ENCODE data around the gene ZFYVE27. TPM values are rescaled to one million over a fixed set of nuclear protein-coding genes. Genes with fewer than 3 reads are reported as not detected.

Gene ZFYVE27
- polyA plus RNA-seq, 1 donor (not counting 4 experiments of a cell fraction or from before 2014, with no cell fraction given): 14.3 TPM

- no peak for DNase-seq (ENCODE audit: low read depth, low spot score)
- no peak overlapping the region for H3K4me3 ChIP-seq (ENCODE audit: control insufficient read depth in 2 of 3, extremely low read depth in 1 of 3, insufficient read depth in 2 of 3, low read depth in 1 of 3, low read length in 3 of 3)
- peaks cover 43% of the 10 kb centered on the region for H3K4me1 ChIP-seq (ENCODE audit: control insufficient read depth, extremely low read depth, insufficient read depth, low read length)
- dilution Hi-C loops (cut with MboI; ENCODE audit: extremely low pct_ligation_motif_present, low sequenced_read_pairs): no loop called here
- H4K20me1 ChIP-seq (ENCODE audit: control insufficient read depth, extremely low read depth, insufficient read depth, low read length): no peaks in the 10 kb centered on the region
- no peak overlapping the region for H3K9ac ChIP-seq (ENCODE audit: control insufficient read depth, extremely low read depth, insufficient read depth, low read length)
- H3K9me3 ChIP-seq (ENCODE audit: control insufficient read depth, low read depth, low read length): no peaks in the 10 kb centered on the region
- no peaks in the 10 kb centered on the region for H3K27me3 ChIP-seq (ENCODE audit: control insufficient read depth, extremely low read depth, insufficient read depth, low read length)
- FAIRE-seq: no peak
- H3K79me2 ChIP-seq (ENCODE audit: control insufficient read depth, insufficient read depth, low read length): peaks cover 6% of the 10 kb centered on the region
- no peak overlapping the region for H3K27ac ChIP-seq (ENCODE audit: control insufficient read depth, insufficient read depth, low read length)
- no peak overlapping the region for H3K4me2 ChIP-seq (ENCODE audit: control insufficient read depth, extremely low read depth, insufficient read depth, low read depth, low read length)
- TF ChIP-seq, protein P1, sequence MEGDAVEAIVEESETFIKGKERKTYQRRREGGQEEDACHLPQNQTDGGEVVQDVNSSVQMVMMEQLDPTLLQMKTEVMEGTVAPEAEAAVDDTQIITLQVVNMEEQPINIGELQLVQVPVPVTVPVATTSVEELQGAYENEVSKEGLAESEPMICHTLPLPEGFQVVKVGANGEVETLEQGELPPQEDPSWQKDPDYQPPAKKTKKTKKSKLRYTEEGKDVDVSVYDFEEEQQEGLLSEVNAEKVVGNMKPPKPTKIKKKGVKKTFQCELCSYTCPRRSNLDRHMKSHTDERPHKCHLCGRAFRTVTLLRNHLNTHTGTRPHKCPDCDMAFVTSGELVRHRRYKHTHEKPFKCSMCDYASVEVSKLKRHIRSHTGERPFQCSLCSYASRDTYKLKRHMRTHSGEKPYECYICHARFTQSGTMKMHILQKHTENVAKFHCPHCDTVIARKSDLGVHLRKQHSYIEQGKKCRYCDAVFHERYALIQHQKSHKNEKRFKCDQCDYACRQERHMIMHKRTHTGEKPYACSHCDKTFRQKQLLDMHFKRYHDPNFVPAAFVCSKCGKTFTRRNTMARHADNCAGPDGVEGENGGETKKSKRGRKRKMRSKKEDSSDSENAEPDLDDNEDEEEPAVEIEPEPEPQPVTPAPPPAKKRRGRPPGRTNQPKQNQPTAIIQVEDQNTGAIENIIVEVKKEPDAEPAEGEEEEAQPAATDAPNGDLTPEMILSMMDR (optimal IDR thresholded peaks at IDR 0.05 in 1 of 3, IDR thresholded peaks at IDR 0.05 in 1 of 3, conservative IDR thresholded peaks at IDR 0.05 in 1 of 3; ENCODE audit: extremely low read depth in 1 of 3, insufficient read depth in 2 of 3, low read length in 3 of 3): no peak
- no peak for TF ChIP-seq EZH2 (IDR thresholded peaks at IDR 0.05; ENCODE audit: low read length)
- H3K9me1 ChIP-seq (ENCODE audit: control insufficient read depth, extremely low read depth, insufficient read depth, low read length): no peaks in the 10 kb centered on the region
- no peak overlapping the region for H2AFZ ChIP-seq (ENCODE audit: control insufficient read depth, low read length)
- H3K36me3 ChIP-seq (ENCODE audit: control insufficient read depth in 2 of 2, extremely low read depth in 1 of 2, insufficient read depth in 2 of 2, low read length in 2 of 2): peaks cover 5 to 15% of the 10 kb centered on the region in 2 experiments
Observed at GRCh38 chr10:97721871-97722780, 14.8 kb upstream of the ZFYVE27 start.

- Histone ChIP-seq H3K27ac (ENCODE audit: control insufficient read depth, insufficient read depth, low read length) (no peak overlapping the region), H3K4me2 (ENCODE audit: control insufficient read depth, extremely low read depth, insufficient read depth, low read depth, low read length) (no peak overlapping the region), H3K27me3 (ENCODE audit: control insufficient read depth, extremely low read depth, insufficient read depth, low read length) (no peaks in the 10 kb centered on the region), H3K9me1 (ENCODE audit: control insufficient read depth, extremely low read depth, insufficient read depth, low read length) (no peaks in the 10 kb centered on the region), H3K4me3 (ENCODE audit: control insufficient read depth in 2 of 3, extremely low read depth in 1 of 3, insufficient read depth in 2 of 3, low read depth in 1 of 3, low read length in 3 of 3) (no peak overlapping the region), H3K9me3 (ENCODE audit: control insufficient read depth, low read depth, low read length) (no peaks in the 10 kb centered on the region), H2AFZ (ENCODE audit: control insufficient read depth, low read length) (no peak overlapping the region), H4K20me1 (ENCODE audit: control insufficient read depth, extremely low read depth, insufficient read depth, low read length) (no peaks in the 10 kb centered on the region), H3K9ac (ENCODE audit: control insufficient read depth, extremely low read depth, insufficient read depth, low read length) (no peak overlapping the region), H3K36me3 (ENCODE audit: control insufficient read depth in 2 of 2, extremely low read depth in 1 of 2, insufficient read depth in 2 of 2, low read length in 2 of 2) (peaks cover under 1 to 6% of the 10 kb centered on the region in 2 experiments), H3K79me2 (ENCODE audit: control insufficient read depth, insufficient read depth, low read length) (no peaks in the 10 kb centered on the region), H3K4me1 (ENCODE audit: control insufficient read depth, extremely low read depth, insufficient read depth, low read length) (peaks cover 36% of the 10 kb centered on the region)
- peak; percentile 58 for FAIRE-seq
- TF ChIP-seq EZH2 (IDR thresholded peaks at IDR 0.05; ENCODE audit: low read length): no peak
- TF ChIP-seq, protein P1 (optimal IDR thresholded peaks at IDR 0.05 in 1 of 3, IDR thresholded peaks at IDR 0.05 in 1 of 3, conservative IDR thresholded peaks at IDR 0.05 in 1 of 3; ENCODE audit: extremely low read depth in 1 of 3, insufficient read depth in 2 of 3, low read length in 3 of 3): peak in 2 of 3 experiments; percentile 15 to 28
- dilution Hi-C loops (cut with MboI; ENCODE audit: extremely low pct_ligation_motif_present, low sequenced_read_pairs): no loop called here
- DNase-seq (ENCODE audit: low read depth, low spot score): no peak
Observed at GRCh38 chr10:97723001-97723400, 13.9 kb upstream of the ZFYVE27 start.

Data from keratinocyte (primary cell).